ENCODE data around the gene ANGPTL7.

- TF ChIP-seq CTCF (IDR thresholded peaks at IDR 0.05) (no peak), POLR2A (IDR thresholded peaks at IDR 0.05) (no peak)
Observed at GRCh38 chr1:11145741-11146140, 43.4 kb upstream of the ANGPTL7 start.
